Posterior cingulate gyrus (tissue), 11 donors: ENCODE results near the gene ARHGEF17.

Experiments used
- DNase-seq, 10 donors: peaks; one replicate each; pipeline versions ENCODE4 v3.0.0 to v3.0.0-alpha.2; 2020 to 2021; ENCODE audit warnings: mixed read lengths in 3 of 10
- intact Hi-C: fragments of 100-400 bp; cut with DNase I; formaldehyde crosslinking; loops from one replicate; pipeline ENCODE4 v1.15.1; 2023

ARHGEF17 gene

GRCh38 chr11:73288873-73289707 is 19.0 kb upstream of the ARHGEF17 start:
- intact Hi-C loops, result loop anchor here (1.0 kb wide), 1 partner anchor 104 kb away; no protein-coding TSS in a partner anchor
- DNase-seq, result peak; percentile 54 to 96 (median 73)

GRCh38 chr11:73290536-73290935 is 17.5 kb upstream of the ARHGEF17 start:
- intact Hi-C loops, result no loop called here
- peak in 3 of 10 donors; percentile 32 to 73 (median 40) for DNase-seq

- intact Hi-C loops, result no loop called here
These were observed 16.9 kb upstream of the ARHGEF17 start for GRCh38 chr11:73291196-73291595.

GRCh38 chr11:73291781-73292524 is 16.1 kb upstream of the ARHGEF17 start:
- peak in 3 of 10 donors; percentile 33 to 44 (median 41) for DNase-seq
- intact Hi-C loops, result no loop called here

More at GRCh38 chr11:73291196-73291595, 16.9 kb upstream of the ARHGEF17 start:
- DNase-seq, result peak in 2 of 10 donors; percentile 55 to 76

GRCh38 chr11:73292525-73292894 is 15.6 kb upstream of the ARHGEF17 start:
- peak in 3 of 10 donors; percentile 22 to 69 (median 40) for DNase-seq

GRCh38 chr11:73293356-73293936 is 14.6 kb upstream of the ARHGEF17 start:
- intact Hi-C loops, result no loop called here
- DNase-seq, result peak in 3 of 10 donors; percentile 43 to 68 (median 59)

More at GRCh38 chr11:73292525-73292894, 15.6 kb upstream of the ARHGEF17 start:
- intact Hi-C loops, result no loop called here

- peak in 3 of 10 donors; percentile 56 to 65 (median 59) for DNase-seq
- intact Hi-C loops, result no loop called here
These were observed 13.5 kb upstream of the ARHGEF17 start for GRCh38 chr11:73294604-73295003.

GRCh38 chr11:73295241-73295995 is 12.7 kb upstream of the ARHGEF17 start:
- intact Hi-C loops, result no loop called here
- DNase-seq, result peak in 7 of 10 donors; percentile 49 to 92 (median 72)

- DNase-seq, result no peak
- intact Hi-C loops, result no loop called here
These were observed 12.1 kb upstream of the ARHGEF17 start for GRCh38 chr11:73295996-73296318.

- intact Hi-C loops, result no loop called here
- DNase-seq, result peak in 3 of 10 donors; percentile 61 to 78 (median 73)
These were observed 11.4 kb upstream of the ARHGEF17 start for GRCh38 chr11:73296501-73297230.

- peak in 3 of 10 donors; percentile 60 to 72 (median 68) for DNase-seq
- intact Hi-C loops, result no loop called here
These were observed 10.9 kb upstream of the ARHGEF17 start for GRCh38 chr11:73297231-73297590.

- peak in 2 of 10 donors; percentile 0 to 22 for DNase-seq
- intact Hi-C loops, result no loop called here
These were observed 10.4 kb upstream of the ARHGEF17 start for GRCh38 chr11:73297702-73298101.

GRCh38 chr11:73298233-73298632 is 9.8 kb upstream of the ARHGEF17 start:
- DNase-seq, result peak in 3 of 10 donors; percentile 22 to 48 (median 28)
- intact Hi-C loops, result no loop called here

GRCh38 chr11:73299751-73300150 is 8.3 kb upstream of the ARHGEF17 start:
- intact Hi-C loops, result no loop called here
- peak in 2 of 10 donors; percentile 42 to 53 for DNase-seq

GRCh38 chr11:73306069-73306841 is 1.8 kb upstream of the ARHGEF17 start:
- intact Hi-C loops, result loop anchor here (5.0 kb wide), 1 partner anchor 356 kb away; no protein-coding TSS in a partner anchor
- no peak for DNase-seq

GRCh38 chr11:73306977-73307322 is 1.1 kb upstream of the ARHGEF17 start:
- intact Hi-C loops, result loop anchor here (1.0 to 5.0 kb wide), 2 partner anchors 28 to 355 kb away; no protein-coding TSS in a partner anchor
- DNase-seq, result no peak

- DNase-seq, result peak; percentile 90 to 99 (median 96)
- intact Hi-C loops, result loop anchor here (1.0 to 5.0 kb wide), 2 partner anchors 28 to 355 kb away; no protein-coding TSS in a partner anchor
These were observed 613 bp upstream of the ARHGEF17 start for GRCh38 chr11:73307323-73308002.
